ENCODE data around the gene EP400.
A peak's percentile ranks its signal among the peaks of the same experiment; 100 is the strongest.

EP400 gene

DNA sequence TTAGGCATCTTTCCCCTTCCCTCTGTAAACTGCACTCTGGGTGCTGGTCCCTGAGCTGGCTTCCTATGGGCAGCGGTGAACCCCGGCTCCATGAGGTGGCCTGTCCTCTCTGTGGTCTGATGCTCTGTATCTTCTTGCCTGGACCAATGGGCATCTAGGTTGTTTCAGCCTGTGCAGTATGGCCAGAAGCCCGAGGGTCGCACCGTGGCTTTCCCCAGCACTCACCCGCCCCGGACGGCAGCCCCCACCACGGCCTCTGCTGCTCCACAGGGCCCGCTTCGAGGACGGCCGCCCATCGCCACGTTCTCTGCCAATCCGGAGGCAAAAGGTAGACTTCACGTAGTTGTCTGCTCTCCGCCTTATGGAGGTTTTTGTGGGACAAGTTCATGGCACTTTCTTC, 70.1 kb downstream of the EP400 start:
- DNase-seq (ENCODE audit: low read depth) = no peak

DNA sequence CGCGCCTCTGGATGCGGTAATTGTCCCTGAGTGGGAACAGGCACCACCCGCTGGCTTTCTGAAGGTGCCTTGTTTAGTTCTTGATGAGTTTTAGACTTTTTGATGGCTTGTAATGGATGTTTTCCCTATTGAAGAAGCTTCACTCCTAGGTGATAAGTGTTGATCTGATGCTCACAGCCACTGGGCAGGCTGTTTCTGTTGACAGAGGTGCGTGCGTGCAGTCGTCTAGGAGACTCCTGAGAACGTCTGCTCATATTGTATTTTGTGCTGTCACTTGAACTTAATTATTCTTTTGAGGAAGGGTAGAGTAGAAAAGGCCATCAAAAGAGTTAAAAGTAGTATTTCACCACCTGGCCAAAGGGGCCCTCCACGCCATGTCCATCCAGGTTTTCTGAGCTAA, 70.5 kb downstream of the EP400 start:
- DNase-seq (ENCODE audit: low read depth) = no peak

DNA sequence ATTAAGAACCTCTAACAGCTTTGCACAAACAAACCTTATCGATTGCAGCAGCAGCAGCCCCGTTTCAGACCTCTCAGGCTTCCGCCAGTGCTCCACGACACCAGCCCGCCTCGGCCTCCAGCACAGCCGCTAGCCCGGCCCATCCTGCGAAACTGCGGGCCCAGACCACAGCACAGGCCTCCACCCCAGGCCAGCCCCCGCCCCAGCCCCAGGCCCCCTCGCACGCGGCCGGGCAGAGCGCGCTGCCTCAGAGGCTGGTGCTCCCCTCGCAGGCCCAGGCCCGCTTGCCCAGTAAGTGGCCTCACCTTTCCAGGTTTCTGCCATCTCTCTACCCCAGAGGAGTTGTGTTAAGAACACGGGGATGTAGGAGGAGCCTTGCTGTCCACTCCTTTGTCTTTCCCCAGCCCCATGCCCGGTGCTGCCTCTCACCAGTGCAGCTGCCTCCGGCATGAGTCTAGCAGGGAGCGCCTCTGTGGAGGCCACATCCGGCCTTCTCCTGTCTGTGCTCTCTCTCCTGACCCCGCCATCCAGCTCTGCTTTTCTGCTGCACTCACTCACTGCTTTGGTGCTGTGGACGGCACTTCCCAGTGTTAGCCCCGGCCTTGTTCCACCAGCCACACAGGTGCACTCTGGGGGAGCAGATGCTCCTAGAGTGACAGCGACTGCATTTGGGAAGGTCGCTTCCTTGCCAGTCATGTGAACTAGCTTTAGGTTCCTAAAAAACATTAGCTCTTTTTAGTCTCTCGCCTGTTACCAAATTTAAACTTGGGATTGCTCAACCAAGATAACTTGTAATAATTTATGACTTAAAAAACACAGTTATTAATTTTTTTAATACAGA, 71.5 kb downstream of the EP400 start:
- no peak for DNase-seq (ENCODE audit: low read depth)

DNA sequence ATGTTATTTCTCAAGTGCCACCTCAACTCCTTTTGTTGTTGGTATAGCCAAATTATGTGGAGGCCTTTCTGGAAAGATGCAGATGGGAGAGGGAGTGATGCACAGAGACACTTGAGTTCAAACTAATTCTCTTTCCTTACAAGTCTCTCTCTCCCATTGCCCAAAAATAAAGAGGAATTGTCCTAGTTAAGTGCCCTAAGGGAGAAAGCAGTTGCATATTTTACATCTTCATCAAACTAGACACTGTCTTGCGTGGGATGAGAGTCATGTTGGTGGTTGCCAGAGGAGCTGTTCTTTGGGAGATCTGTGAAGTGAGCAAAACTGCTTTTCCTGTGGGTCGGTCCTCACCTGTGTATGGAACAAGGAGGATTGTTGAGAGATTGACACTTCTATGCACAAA, 72.2 kb downstream of the EP400 start:
- DNase-seq (ENCODE audit: low read depth) = no peak

DNA sequence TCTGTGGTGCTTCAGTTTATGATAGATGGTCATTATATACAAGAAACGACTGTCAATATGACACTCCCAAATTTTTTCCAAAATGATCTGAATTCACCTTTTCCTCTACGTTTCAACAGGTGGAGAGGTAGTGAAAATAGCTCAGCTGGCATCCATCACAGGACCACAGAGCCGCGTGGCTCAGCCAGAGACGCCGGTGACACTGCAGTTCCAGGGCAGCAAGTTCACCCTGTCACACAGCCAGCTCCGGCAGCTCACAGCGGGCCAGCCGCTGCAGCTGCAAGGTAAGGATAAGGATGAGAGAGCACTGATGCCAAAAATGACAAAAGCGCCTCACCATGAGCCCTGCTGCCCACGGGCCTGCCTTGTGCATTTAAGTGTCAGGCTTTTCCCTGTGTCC, 73.9 kb downstream of the EP400 start:
- DNase-seq (ENCODE audit: low read depth) = no peak

DNA sequence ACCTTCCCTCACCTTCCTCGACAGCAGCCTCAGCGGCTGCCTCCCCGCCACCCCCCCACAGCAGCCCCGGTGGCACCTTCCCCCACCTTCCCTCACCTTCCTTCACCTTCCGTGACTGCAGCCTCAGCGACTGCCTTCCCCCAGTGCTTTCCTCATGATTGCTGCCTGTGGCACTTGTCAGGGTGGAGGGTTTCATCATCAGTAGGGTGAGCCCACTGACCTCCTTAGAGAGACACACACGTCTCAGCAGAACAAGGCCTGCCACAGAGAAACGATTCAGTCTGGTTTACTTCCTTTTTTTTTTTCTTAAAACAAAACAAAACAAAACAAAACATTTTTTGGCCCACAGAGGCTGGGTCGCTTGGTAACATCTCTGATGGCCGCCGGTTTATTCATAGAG, 75.0 kb downstream of the EP400 start:
- no peak for DNase-seq (ENCODE audit: low read depth)

DNA sequence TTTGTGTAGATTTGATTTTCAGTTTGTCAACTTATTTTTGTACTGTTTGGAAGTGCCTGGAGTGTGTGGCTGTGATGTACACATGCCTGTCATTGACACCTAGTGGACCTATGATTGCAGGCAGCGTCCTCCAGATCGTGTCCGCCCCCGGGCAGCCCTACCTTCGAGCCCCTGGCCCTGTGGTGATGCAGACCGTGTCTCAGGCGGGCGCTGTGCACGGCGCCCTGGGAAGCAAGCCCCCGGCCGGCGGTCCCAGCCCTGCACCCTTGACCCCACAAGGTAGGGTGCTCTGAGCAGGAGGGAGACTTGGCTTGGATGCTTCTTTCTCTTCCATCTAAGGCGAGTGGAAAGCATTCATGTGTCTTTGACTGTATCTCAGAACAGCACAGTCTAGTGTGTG, 75.8 kb downstream of the EP400 start:
- no peak for DNase-seq (ENCODE audit: low read depth)

DNA sequence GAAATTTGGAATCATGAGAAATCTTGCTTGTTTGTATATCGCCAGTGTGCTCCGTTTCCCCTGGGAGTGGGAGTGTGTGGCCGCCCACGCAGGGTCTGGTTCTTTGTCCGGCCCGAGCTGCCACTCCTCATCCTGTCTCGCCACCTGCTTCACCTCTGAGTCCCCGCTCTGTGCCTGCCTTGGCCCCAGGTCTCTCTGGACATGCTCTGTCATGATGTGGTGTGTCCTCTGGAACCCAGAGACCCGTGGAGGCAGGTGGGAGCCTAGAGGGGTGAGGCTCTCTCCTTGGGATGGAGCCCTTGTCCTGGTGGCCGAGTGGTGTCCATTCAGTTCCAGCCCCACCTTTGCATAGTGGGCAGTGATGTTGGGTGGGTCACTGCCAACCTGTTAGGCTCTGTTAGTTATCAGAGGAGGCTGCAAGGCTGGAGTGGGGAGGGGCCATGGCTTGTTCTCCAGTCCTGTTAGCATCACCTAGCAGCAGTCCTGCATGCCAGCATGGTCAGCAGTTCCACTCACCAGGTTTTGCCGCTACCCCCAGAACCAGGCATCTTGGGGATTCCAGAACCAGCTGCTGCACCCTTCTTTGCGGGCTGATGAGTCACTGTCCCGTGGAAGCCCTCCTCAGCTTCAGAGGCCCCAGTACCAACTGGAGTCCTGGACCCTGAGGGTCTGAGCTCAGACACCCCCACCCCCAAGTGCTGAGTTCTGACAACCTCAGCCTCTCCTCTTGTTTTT, 76.5 kb downstream of the EP400 start:
- DNase-seq (ENCODE audit: low read depth) = no peak

DNA sequence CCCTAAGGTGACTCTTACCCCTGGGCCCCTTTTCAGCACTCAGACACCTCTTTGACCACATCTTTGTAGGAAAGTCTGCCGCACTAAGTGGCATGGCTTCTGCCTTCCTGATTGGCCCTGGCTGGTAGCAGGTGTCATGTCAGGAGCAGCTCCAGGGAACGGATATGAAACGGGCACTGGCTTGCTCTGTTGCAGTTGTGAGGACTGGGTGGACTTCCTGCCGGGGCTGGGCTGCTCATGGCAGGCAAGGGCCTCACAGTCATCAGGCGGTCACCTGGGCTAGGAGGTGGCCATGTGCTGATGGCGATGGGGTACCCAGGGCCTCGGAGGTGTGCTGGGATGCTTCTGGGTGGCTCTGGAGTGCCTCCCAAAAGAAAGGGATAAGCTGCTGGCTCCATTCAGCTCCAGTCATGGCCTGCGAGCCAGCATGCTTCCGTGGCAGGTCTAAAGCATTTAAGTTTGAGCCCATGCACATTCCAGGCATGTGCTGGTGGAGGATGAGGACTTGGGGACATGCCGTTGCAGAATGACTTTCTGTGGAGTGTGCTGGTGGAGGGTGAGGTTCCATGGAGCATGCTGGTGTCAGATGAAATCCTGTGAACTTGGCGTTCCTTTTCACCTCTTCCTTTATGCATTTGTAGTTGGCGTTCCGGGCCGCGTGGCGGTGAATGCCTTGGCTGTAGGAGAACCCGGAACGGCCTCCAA, 77.2 kb downstream of the EP400 start:
- no peak for DNase-seq (ENCODE audit: low read depth)

DNA sequence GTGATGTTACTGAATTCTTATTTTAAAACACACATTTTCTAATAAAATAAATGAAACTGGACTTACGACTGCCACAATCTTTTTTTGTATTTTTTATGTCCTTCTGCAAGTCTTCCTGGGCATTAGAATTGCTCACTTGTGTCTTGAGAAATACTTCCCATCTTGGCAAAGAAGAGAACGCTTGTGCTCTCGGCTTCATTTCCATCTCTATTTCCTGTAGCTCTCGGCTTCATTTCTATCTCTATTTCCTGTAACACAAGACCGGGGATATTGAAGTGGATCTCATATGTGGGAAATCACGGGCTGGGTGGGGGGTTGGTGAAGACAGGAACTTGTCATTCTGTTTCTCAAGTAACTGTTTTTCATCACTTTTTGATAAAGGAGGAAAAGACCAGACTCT, 77.9 kb downstream of the EP400 start:
- no peak for DNase-seq (ENCODE audit: low read depth)

DNA sequence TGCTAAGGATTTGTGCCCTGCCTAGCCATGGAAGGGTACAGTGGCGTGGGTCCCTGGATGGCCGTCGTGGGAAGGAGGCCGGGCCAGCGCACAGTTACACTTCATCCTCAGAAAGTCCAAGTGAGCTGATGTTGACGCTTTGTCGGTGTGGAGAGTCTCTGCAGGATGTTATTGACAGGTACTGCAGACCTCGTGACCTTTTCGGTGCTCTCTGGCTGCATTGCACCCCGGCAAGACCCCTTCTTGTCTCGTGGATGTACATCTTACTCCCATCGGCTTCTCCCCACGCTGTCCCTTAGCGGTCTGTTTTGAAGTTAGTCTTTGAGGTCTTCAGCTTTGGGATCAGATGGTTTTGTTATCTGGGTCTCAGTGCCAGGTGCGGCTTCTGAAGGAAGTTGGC, 78.4 kb downstream of the EP400 start:
- DNase-seq (ENCODE audit: low read depth) = no peak

DNA sequence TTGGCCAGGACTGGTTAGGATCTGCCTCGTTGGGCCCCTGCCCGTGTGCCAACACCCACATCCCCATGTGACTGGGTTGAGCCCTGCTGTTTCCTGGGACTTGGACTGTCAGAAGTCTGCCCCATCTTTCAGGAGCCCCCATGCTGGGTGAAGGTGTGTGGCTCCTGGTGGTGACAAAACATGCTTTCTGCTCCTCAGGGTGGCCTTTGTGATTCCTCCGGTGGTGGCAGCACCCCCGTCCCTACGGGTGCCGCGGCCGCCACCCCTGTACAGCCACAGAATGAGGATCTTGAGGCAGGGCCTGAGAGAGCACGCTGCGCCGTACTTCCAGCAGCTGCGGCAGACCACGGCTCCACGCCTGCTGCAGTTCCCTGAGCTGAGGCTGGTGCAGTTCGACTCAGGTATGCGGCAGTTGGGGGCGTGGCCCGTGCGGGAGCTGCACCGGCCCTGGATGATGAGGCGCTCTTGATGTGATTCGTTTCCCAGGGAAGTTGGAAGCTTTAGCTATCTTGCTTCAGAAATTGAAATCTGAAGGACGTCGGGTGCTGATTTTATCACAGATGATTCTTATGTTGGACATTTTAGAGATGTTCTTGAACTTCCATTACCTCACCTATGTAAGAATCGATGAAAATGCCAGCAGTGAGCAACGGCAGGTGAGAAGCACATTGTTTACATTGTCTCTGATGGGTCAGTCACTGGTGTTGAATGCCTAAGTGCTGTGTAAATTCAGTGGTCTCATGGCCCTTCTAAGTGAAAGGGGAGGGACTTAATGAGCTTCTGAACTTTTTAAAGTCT, 80.0 kb downstream of the EP400 start:
- DNase-seq (ENCODE audit: low read depth) = no peak

DNA sequence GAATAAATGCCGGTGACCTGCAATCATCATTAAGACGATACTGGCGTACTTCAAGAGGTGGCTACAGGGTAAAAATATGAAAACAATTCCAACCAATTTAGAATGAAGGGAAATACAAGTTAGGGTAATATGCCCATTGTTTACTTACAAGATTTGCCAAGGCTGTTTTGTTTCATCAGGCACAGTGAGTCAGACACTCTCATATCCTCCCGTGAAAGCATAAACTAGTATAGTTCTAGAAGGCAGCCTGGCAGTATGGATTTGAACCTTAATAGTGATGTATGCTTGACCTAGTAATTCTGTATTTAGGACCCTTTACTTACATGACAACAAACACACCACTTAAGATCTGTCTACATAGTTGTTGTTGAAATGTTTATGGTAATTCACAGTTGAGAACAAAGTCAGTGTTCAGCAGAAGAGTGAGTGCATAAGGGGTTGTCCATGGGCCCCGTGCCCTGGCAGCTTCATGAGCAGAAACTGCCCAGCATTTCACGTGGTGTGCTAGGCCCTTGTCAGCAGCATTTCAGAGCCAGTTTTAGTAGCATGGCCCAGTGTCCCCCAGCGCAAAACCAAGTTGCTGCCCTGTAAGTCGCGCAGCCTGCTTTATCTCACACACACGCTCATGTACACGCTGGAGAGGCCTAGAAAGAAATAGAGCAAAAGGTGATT, 80.8 kb downstream of the EP400 start:
- DNase-seq (ENCODE audit: low read depth) = peak; percentile 75

DNA sequence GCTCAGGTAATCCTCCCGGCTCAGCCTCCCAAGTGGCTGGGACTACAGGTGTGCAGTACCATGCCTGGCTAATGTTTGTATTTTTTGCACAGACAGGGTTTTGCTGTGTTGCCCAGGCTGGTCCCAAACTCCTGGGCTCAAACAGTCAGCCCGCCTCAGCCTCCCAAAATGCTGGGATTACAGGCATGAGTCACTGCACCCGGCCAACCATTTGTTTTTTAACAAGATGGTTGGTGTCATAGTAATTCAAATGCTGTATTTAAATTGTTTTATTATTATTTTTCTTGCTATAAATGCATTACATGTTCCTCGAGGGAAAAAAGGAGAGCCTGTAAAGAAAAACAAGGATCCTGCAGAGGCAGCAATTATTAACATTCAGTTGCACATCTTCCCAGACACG, 83.9 kb downstream of the EP400 start:
- DNase-seq (ENCODE audit: low read depth) = no peak

DNA sequence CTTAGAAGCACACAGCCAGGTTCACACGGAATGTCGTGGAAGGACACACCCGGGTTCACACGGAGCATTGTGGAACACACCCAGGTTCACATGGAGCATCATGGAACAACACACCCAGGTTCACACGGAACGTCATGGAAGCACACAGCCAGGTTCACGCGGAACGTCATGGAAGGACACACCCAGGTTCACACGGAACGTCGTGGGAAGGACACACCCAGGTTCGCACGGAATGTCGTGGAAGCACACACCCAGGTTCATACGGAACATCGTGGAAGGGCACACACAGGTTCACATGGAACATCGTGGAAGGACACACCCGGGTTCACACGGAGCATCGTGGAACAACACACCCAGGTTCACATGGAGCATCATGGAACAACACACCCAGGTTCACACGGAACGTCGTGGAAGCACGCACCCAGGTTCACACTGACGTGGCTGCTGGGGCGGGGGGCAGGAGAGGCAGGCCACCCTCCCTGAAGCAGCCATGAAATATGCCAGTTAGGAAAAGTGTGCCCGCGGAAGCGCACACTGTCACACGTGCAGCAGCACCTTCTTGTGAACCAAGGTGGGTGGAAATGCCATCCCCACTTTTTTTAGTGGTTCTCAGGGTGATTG, 86.4 kb downstream of the EP400 start:
- no peak for DNase-seq (ENCODE audit: low read depth)

DNA sequence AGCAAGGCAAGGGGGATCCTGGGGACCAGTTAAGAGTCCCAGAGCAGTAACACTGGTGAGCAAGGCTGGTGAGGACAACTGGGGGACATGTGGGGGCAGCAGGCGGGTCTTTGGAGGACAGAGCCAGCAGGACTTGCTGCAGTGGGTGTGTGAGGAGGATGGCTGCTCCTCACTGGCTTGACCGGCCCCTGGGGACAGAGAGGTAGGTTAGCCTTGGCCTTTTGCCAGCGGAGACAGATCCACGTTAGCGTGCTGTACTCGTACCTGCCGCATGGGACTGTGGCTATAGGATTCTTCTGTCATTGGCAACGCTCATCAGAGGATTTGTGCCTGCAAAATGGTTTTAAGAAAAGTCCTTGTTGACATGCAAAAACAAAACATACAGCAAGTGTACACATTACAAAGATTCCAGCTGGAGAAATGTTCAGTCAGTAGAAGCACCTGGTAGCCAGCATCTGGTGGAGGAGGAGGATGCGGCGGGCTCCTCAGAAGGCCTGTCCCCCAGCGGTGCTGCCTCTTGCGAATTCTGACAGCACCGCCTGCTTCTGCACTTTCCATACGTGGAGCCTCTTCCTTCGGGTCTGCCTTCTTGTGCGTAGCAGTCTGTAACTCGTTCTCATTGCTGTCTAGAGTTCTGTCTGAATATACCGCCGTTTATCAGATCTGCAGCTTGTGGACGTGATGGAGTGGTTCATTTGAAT, 91.3 kb downstream of the EP400 start:
- DNase-seq (ENCODE audit: low read depth) = no peak

DNA sequence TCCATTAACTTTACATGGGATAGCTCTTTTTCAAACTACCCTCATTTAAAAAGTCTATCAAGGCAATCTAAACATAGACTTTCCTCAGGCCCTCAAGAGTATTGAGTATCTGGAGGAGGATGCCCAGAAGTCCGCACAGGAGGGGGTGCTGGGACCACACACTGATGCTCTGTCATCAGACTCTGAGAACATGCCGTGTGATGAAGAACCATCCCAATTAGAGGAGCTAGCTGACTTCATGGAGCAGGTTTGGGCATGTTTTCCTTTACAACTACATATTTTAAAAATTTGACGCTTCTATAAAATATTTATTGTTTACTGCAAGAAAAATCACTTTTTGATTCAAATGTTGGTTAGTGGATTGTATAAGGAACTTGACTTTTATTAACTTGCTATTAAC, 93.5 kb downstream of the EP400 start:
- no peak for DNase-seq (ENCODE audit: low read depth)

DNA sequence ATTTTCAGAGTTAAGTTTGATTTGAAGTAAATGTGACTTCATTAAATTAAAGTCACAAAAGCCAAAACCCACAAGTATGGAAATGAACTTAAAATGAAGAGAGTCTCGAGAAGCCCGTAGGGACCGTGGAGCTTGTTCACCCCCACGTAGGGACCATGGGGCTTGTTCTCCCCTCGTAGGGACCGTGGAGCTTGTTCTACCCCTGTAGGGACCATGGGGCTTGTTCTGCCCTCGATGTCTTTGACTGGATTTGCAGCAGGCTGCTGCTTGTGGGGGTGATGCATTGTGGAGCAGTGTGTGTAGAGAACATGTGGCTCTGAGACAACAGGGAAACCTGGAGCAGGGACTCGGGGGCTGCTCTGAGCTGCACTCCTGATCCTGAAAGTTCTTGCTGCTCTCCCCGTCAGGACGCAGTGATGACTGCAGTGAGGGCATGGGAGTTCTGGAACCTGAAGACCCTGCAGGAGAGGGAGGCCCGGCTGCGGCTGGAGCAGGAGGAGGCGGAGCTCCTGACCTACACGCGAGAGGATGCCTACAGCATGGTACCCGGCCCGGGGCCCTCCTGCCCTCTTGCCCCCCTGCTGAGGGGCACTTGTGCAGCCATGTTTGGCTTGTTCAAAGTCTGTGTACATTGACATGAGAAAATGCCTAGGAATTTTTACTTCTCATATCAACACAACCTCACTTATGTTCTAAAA, 94.2 kb downstream of the EP400 start:
- no peak for DNase-seq (ENCODE audit: low read depth)

DNA sequence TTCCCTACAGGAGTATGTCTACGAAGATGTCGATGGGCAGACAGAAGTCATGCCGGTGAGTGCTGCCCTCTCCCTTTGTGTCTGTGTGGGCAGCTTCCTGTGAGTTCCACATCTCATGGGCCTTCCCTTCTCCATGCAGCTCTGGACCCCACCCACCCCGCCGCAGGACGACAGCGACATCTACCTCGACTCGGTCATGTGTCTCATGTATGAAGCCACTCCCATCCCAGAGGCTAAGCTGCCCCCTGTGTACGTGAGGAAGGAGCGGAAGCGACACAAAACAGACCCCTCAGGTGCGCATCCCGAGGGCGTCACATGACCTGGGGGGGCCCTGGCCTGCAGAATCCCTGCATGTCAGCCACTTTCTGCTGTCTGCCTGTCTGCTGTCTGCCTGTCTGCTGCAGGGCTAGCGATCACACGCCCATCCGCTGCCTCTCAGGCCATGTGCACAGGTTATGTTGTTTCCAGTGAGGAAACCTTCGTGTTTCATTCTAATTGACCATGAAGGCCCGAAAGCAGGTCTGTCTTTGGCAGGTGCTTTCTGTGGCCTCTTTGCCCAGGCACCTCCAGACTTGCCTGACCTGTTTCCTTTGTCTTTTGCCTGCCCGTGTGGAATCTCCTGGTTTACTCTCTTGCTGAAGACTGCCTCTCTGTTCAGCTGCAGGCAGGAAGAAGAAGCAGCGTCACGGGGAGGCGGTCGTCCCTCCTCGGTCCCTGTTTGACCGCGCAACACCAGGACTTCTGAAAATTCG, 95.1 kb downstream of the EP400 start:
- DNase-seq (ENCODE audit: low read depth) = no peak
